Fibroblast of pulmonary artery (primary cell): ENCODE data around the gene DHCR24.

Source experiments
- DNase-seq: peaks from one replicate; pipeline ENCODE4 v3.0.0-alpha.2; 2010; ENCODE audit warnings: low read depth
- H3K4me3 ChIP-seq: replicated peaks from 2 replicates; pipeline ENCODE4 v1.5.1; 2011; ENCODE audit warnings: low read depth, mild to moderate bottlenecking, control low read depth, low read length, moderate library complexity
- CTCF ChIP-seq: IDR thresholded peaks from 2 replicates; pipeline ENCODE4 v1.5.1; 2011; ENCODE audit warnings: mild to moderate bottlenecking, control low read depth, low read length, inconsistent platforms; ENCODE audit errors: missing control alignments

Gene DHCR24

GRCh38 chr1:54823670-54824069 lies 63.3 kb downstream of the DHCR24 start:
- no peak for DNase-seq
- no peak for TF ChIP-seq CTCF
- H3K4me3 ChIP-seq, result no peak overlapping the region

DNA sequence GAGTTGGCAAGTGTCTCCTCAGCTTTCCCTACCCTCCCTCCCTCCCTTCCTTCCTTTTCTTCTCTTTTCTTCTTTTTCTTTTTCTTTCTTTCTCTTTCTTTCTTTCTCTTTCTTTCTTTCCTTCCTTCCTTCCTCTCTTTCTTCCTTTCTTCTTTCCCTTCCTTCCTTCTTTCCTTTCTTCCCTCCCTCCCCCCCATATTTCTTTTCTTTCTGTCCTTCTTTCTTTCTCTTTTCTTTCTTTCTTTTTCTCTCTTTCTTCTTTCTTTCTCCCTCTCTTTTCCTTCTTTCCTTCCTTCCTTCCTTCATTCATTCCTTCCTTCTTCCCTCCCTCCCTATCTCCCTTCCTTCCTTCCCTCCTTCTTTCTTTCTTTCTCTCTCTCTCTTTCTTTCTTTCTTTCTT lies 67.3 kb downstream of the DHCR24 start:
- H3K4me3 ChIP-seq, result no peak overlapping the region
- TF ChIP-seq CTCF, result no peak
- no peak for DNase-seq

DNA sequence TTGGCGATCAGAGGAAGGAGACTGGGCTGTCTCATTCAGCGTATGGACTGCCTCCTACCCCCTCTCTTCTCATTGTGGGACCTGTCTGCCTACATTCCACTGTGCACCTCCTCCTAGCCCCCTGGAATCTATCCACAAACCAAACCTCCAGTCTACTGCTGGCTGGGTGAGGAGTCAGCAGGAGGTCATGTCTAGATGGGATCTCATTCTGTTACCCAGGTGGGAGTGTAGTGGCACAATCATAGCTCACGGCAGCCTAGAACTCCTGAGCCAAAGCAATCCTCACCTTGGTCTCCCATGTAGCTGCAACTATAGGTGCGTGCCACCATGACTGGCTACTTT lies 67.8 kb downstream of the DHCR24 start:
- no peak for TF ChIP-seq CTCF
- no peak for DNase-seq

DNA sequence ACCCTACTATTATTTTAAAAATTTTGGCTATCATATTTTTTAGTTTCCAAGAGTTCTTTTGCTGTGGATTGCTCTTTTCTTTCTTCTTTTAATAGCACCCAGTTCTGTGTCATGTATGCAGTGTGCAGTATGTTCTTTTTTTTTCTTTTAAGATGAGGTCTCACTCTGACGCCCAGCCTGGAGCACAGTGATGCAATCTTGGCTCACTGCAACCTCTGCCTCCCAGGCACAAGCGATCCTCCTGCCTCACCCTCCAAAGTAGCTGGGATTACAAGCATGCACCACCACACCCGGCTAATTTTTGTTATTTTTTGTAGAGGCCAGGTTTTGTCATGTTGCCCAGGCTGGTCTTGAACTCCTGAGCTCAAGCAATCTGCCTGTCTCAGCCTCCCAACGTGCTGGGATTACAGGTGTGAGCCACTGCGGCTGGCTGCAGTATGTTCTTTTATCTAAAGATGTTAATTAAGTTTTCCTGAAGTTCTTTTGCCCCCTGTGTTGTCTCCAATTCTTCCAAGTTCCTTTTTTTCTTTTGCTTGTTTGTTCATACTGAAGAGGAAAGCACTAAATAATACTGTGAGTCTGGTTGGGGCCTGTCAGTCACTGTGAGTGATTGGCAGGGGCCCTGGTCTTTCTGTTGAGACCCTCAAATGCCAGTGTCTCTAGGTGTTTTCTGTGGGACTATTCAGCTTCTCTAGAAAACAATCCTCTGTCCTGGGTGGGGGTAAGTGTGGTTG lies 68.4 kb downstream of the DHCR24 start:
- no peak for TF ChIP-seq CTCF
- DNase-seq, result peak; percentile 31
- H3K4me3 ChIP-seq, result no peak overlapping the region

More for the DNA sequence above, 67.8 kb downstream of the DHCR24 start:
- no peak overlapping the region for H3K4me3 ChIP-seq

- H3K4me3 ChIP-seq, result no peak overlapping the region
- DNase-seq, result no peak
- no peak for TF ChIP-seq CTCF
These were observed 70.0 kb downstream of the DHCR24 start for GRCh38 chr1:54816951-54817350.

DNA sequence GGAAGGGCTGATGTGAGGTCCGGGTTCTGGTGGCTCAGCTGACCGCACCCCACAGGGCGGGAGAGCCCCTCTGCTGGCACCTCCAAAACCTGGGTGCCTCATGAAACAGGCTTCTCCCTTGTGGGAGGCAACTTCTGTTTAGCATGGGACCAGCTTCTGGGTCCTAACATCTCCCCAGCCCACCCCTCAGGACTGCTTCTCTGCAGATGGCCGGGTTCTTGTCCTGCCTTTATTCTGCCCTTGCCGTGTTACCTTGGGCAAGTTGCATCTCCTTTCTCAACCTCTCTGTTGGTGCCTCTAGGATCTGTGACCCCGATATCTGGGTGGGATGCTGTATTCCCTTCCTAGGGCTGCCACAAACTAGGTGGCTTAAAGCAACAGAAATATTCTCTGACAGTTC lies 70.9 kb downstream of the DHCR24 start:
- TF ChIP-seq CTCF, result no peak
- no peak overlapping the region for H3K4me3 ChIP-seq
- no peak for DNase-seq
